ENCODE data around the gene OR10J1. TPM values are rescaled to one million over a fixed set of nuclear protein-coding genes. Genes with fewer than 3 reads are reported as not detected.

OR10J1 gene
- total RNA-seq, 1 donor, result not detected

- TF ChIP-seq CTCF (IDR thresholded peaks at IDR 0.05; ENCODE audit: insufficient read depth, low read length), result no peak
- no peak for DNase-seq (ENCODE audit: low read depth)
- no peak overlapping the region for H3K4me3 ChIP-seq (ENCODE audit: low read depth, low read length)
Observed at GRCh38 chr1:159430985-159431384, 8.5 kb upstream of the OR10J1 start.

GRCh38 chr1:159431904-159432303, 7.6 kb upstream of the OR10J1 start, which contains the start of gene OR10J4:
OR10J4 (plus strand) TSS chr1:159432204.
- H3K4me3 ChIP-seq (ENCODE audit: low read depth, low read length), result no peak within 1 kb of the TSS
- DNase-seq (ENCODE audit: low read depth), result no peak
- no peak for TF ChIP-seq CTCF (IDR thresholded peaks at IDR 0.05; ENCODE audit: insufficient read depth, low read length)

GRCh38 chr1:159436469-159436868, 3.1 kb upstream of the OR10J1 start:
- DNase-seq (ENCODE audit: low read depth), result no peak
- no peak overlapping the region for H3K4me3 ChIP-seq (ENCODE audit: low read depth, low read length)
- TF ChIP-seq CTCF (IDR thresholded peaks at IDR 0.05; ENCODE audit: insufficient read depth, low read length), result no peak

- no peak for DNase-seq (ENCODE audit: low read depth)
- TF ChIP-seq CTCF (IDR thresholded peaks at IDR 0.05; ENCODE audit: insufficient read depth, low read length), result no peak
Observed at GRCh38 chr1:159441360-159441759, 1.8 kb downstream of the OR10J1 start.

GRCh38 chr1:159442428-159442827, 2.9 kb downstream of the OR10J1 start:
- no peak for DNase-seq (ENCODE audit: low read depth)
- TF ChIP-seq CTCF (IDR thresholded peaks at IDR 0.05; ENCODE audit: insufficient read depth, low read length), result no peak

More at GRCh38 chr1:159441360-159441759, 1.8 kb downstream of the OR10J1 start:
- H3K4me3 ChIP-seq (ENCODE audit: low read depth, low read length), result no peak overlapping the region

GRCh38 chr1:159443066-159443750, 3.7 kb downstream of the OR10J1 start:
- DNase-seq (ENCODE audit: low read depth), result no peak
- H3K4me3 ChIP-seq (ENCODE audit: low read depth, low read length), result no peak overlapping the region
- TF ChIP-seq CTCF (IDR thresholded peaks at IDR 0.05; ENCODE audit: insufficient read depth, low read length), result no peak

More at GRCh38 chr1:159442428-159442827, 2.9 kb downstream of the OR10J1 start:
- H3K4me3 ChIP-seq (ENCODE audit: low read depth, low read length), result no peak overlapping the region

- TF ChIP-seq CTCF (IDR thresholded peaks at IDR 0.05; ENCODE audit: insufficient read depth, low read length), result no peak
- DNase-seq (ENCODE audit: low read depth), result no peak
- H3K4me3 ChIP-seq (ENCODE audit: low read depth, low read length), result no peak overlapping the region
Observed at GRCh38 chr1:159444511-159444910, 5.0 kb downstream of the OR10J1 start.

Measured in fibroblast of the aortic adventitia (primary cell).